ENCODE measurements around the gene SMIM13. TPM values are rescaled to one million over a fixed set of nuclear protein-coding genes. Genes with fewer than 3 reads are reported as not detected.

Gene SMIM13
- total and polyA plus RNA-seq, 2 of the 4 experiments (the other 2 are of a cell fraction), result 5.4 to 10.0 TPM

DNA sequence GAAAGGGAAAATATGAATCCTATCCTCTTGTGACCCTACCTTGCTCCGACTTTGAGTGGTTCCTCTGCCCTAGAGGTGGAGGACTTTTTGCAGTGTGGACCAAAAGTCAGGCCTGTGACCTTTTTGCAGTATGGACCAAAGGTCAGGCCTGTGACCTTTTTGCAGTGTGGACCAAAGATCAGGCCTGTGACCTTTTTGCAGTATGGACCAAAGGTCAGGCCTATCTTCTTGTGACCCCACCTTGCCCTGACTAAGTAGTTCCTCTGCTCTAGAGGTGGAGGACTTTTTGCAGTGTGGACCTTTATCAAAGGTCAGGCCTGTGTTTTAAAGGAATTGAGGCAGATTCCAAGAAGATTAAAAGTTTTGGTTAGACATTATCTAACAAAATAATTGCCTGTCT lies 28.7 kb downstream of the SMIM13 start:
- H4K91ac ChIP-seq (ENCODE audit: insufficient read depth, low read depth, low read length), result no peak overlapping the region
- no peak for DNase-seq
- H3K9me1 ChIP-seq (ENCODE audit: insufficient read depth, low read length), result peaks cover 7% of the 10 kb centered on the region
- no peak overlapping the region for H3K18ac ChIP-seq (ENCODE audit: low read depth, low read length)
- H2BK5ac ChIP-seq (ENCODE audit: low read depth, low read length, poor library complexity, severe bottlenecking), result no peak overlapping the region
- no peak overlapping the region for H2AFZ ChIP-seq (replicated peaks; ENCODE audit: low read length, poor library complexity)
- peaks cover 2% of the 10 kb centered on the region for H3K4me1 ChIP-seq (ENCODE audit: control insufficient read depth, insufficient read depth, low read length)
- no peak overlapping the region for H3K27ac ChIP-seq (ENCODE audit: insufficient read depth, low read length)
- WGBS, 2 experiments (ENCODE audit: extremely low coverage in 2 of 2, insufficient read length in 1 of 2), result no CpG with 5 or more reads among the region's 1 CpG
- no peak overlapping the region for H3K9ac ChIP-seq (ENCODE audit: low read depth, low read length)
- BruUV-seq (replicated peaks), result no TSS peak
- H3K4me3 ChIP-seq (ENCODE audit: insufficient read depth, low read depth, low read length), result no peak overlapping the region
- H2AK5ac ChIP-seq (ENCODE audit: low read depth, low read length), result no peak overlapping the region
- H3K23ac ChIP-seq (ENCODE audit: low read depth, low read length), result no peak overlapping the region
- no peak overlapping the region for H2BK15ac ChIP-seq (ENCODE audit: low read depth, low read length)
- TF ChIP-seq CHD1 (IDR thresholded peaks at IDR 0.05; ENCODE audit: low read depth, low read length), result no peak
- no peak for TF ChIP-seq RCOR1 (IDR thresholded peaks at IDR 0.05; ENCODE audit: insufficient replicate concordance, low read length)
- no peak for TF ChIP-seq USF2 (IDR thresholded peaks at IDR 0.05; ENCODE audit: low read depth, low read length)
- no peak for TF ChIP-seq SMC3 (IDR thresholded peaks at IDR 0.05; ENCODE audit: low read depth, low read length)
- TF ChIP-seq MAZ (IDR thresholded peaks at IDR 0.05; ENCODE audit: borderline replicate concordance, low read depth, low read length), result no peak
- no peak for TF ChIP-seq RFX5 (IDR thresholded peaks at IDR 0.05; ENCODE audit: low read depth, low read length)
- no peak for TF ChIP-seq POLR2A (IDR thresholded peaks at IDR 0.05; ENCODE audit: low read depth, low read length)
- no peak overlapping the region for H4K8ac ChIP-seq (ENCODE audit: low read depth in 2 of 2, low read length in 2 of 2)
- dilution Hi-C loops (cut with HindIII; ENCODE audit: low sequenced_read_pairs, unreplicated experiment) (no loop called here), intact Hi-C loops (cut with micrococcal nuclease) (no loop called here), in situ Hi-C loops (cut with MboI; ENCODE audit: low sequenced_read_pairs) (no loop called here)
- H3K56ac ChIP-seq (ENCODE audit: extremely low read depth, insufficient read depth, low read length), result no peak overlapping the region
- no peak overlapping the region for H4K5ac ChIP-seq (ENCODE audit: low read depth, low read length)
- H3K9me3 ChIP-seq (ENCODE audit: control insufficient read depth, insufficient read depth, low read length), result no peaks in the 10 kb centered on the region
- no peak overlapping the region for H3K4ac ChIP-seq (ENCODE audit: low read depth, low read length)
- no peak overlapping the region for H2BK20ac ChIP-seq (ENCODE audit: low read depth, low read length)
- POLR2A ChIA-PET (ENCODE audit: unreplicated experiment), result no interaction called here
- H3K14ac ChIP-seq (replicated peaks; ENCODE audit: low read depth, low read length), result no peak overlapping the region
- H2BK120ac ChIP-seq (ENCODE audit: low read depth, low read length), result no peak overlapping the region
- no peak overlapping the region for H2AK9ac ChIP-seq (replicated peaks; ENCODE audit: low read depth, low read length, poor library complexity)
- no peaks in the 10 kb centered on the region for H3K27me3 ChIP-seq (ENCODE audit: control insufficient read depth, insufficient read depth, low read length)
- H3K36me3 ChIP-seq (ENCODE audit: control insufficient read depth, insufficient read depth, low read length), result no peaks in the 10 kb centered on the region
- CTCF ChIA-PET, result no interaction called here
- no peak overlapping the region for H3K4me2 ChIP-seq (ENCODE audit: low read depth, low read length)
- peaks cover 36% of the 10 kb centered on the region for H4K20me1 ChIP-seq (ENCODE audit: insufficient read depth, low read length)
- no peak for ATAC-seq (ENCODE audit: low read depth)
- H3K79me1 ChIP-seq (ENCODE audit: low read depth in 1 of 2, low read length in 2 of 2), result peaks cover 26 to 68% of the 10 kb centered on the region in 2 experiments
